ENCODE data around the gene SUPT5H.

Gene SUPT5H

GRCh38 chr19:39406656-39407409 is 38.5 kb upstream of the SUPT5H start, which contains the start of gene ZFP36:
TSS of gene ZFP36 (plus strand) at chr19:39406847. CDS start at chr19:39406905, 58 bp downstream.
- Mint-ChIP-seq H3K36me3 (ENCODE audit: low read depth) (peaks cover 26% of the 10 kb centered on the region), H3K9me3 (no peaks in the 10 kb centered on the region), H3K27ac (peak within 1 kb of the TSS; percentile 99), H3K4me3 (peak within 1 kb of the TSS; percentile 96), H3K4me1 (ENCODE audit: low read depth) (peaks cover 64% of the 10 kb centered on the region), H3K27me3 (no peaks in the 10 kb centered on the region)
- peak; percentile 92 for DNase-seq

DNA sequence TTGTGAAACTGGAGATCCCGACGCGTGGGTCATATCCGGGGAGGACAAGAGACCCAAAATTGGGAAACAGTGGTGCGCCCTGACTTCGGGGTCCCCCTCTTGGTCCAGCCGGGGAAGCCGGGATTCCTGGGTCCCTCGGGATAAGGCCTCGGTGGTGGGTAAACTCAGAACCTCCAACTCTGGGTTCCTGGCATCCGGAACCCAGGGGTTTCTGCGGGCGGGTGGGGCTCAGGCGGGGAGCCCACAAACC is 38.0 kb upstream of the SUPT5H start:
- Mint-ChIP-seq H3K4me3 (peak overlapping the region; percentile 96), H3K27ac (peak overlapping the region; percentile 96), H3K4me1 (ENCODE audit: low read depth) (peaks cover 62% of the 10 kb centered on the region), H3K27me3 (no peaks in the 10 kb centered on the region), H3K36me3 (ENCODE audit: low read depth) (peaks cover 26% of the 10 kb centered on the region), H3K9me3 (no peaks in the 10 kb centered on the region)
- no peak for DNase-seq

DNA sequence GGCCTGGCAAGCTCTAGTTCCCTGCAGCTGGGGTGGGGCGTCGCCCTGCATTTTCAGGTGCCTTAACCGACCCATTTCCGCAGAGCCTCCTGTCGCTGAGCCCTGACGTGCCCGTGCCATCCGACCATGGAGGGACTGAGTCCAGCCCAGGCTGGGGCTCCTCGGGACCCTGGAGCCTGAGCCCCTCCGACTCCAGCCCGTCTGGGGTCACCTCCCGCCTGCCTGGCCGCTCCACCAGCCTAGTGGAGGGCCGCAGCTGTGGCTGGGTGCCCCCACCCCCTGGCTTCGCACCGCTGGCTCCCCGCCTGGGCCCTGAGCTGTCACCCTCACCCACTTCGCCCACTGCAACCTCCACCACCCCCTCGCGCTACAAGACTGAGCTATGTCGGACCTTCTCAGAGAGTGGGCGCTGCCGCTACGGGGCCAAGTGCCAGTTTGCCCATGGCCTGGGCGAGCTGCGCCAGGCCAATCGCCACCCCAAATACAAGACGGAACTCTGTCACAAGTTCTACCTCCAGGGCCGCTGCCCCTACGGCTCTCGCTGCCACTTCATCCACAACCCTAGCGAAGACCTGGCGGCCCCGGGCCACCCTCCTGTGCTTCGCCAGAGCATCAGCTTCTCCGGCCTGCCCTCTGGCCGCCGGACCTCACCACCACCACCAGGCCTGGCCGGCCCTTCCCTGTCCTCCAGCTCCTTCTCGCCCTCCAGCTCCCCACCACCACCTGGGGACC is 37.6 kb upstream of the SUPT5H start:
- peak; percentile 68 for DNase-seq
- Mint-ChIP-seq H3K9me3 (no peaks in the 10 kb centered on the region), H3K36me3 (ENCODE audit: low read depth) (peaks cover 27% of the 10 kb centered on the region), H3K4me3 (peak overlapping the region; percentile 96), H3K27ac (peak overlapping the region; percentile 96), H3K27me3 (no peaks in the 10 kb centered on the region), H3K4me1 (ENCODE audit: low read depth) (peaks cover 59% of the 10 kb centered on the region)

GRCh38 chr19:39408392-39409207 is 36.8 kb upstream of the SUPT5H start:
- H3K4me1 Mint-ChIP-seq (ENCODE audit: low read depth), result peaks cover 55% of the 10 kb centered on the region
- H3K9me3 Mint-ChIP-seq, result no peaks in the 10 kb centered on the region
- peak overlapping the region; percentile 96 for H3K27ac Mint-ChIP-seq
- H3K4me3 Mint-ChIP-seq, result peak overlapping the region; percentile 96
- H3K36me3 Mint-ChIP-seq (ENCODE audit: low read depth), result peaks cover 30% of the 10 kb centered on the region
- no peaks in the 10 kb centered on the region for H3K27me3 Mint-ChIP-seq
- DNase-seq, result peak; percentile 54

DNA sequence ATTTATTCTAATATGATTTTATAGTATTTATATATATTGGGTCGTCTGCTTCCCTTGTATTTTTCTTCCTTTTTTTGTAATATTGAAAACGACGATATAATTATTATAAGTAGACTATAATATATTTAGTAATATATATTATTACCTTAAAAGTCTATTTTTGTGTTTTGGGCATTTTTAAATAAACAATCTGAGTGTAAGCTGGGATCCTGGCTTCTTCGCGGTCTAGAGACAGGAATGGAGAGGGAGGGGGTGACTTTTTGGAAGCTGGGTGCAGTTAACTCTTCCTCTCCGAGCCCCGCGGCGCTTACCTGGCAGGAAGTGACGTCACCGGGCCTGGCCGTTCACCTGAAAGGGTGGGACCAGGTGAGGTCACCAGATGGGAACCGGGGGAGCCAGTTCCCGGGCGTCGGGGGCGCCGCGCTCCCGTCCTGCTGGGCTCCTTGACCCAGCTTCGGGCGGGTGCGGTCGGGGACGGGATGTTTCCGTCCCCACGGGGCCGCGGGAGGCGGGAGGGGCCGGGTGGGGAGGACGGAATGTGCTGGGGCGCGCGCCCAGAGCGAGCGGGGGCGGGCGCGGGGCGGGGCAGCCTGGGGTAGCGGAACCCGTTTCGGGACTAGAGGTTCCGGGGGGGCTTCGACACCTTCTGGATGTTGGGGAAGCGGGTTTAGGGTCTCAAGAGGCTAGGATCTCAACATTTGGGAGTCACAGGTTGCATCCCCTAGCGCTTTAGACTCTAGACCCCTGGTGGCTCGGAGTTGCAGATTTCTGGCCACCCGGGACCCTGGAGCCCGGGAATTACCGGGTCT is 36.0 kb upstream of the SUPT5H start:
- Mint-ChIP-seq H3K36me3 (ENCODE audit: low read depth) (peaks cover 34% of the 10 kb centered on the region), H3K9me3 (no peaks in the 10 kb centered on the region), H3K4me3 (peak overlapping the region; percentile 96), H3K27ac (peak overlapping the region; percentile 97), H3K4me1 (ENCODE audit: low read depth) (peaks cover 57% of the 10 kb centered on the region), H3K27me3 (no peaks in the 10 kb centered on the region)
- peak; percentile 83 for DNase-seq

DNA sequence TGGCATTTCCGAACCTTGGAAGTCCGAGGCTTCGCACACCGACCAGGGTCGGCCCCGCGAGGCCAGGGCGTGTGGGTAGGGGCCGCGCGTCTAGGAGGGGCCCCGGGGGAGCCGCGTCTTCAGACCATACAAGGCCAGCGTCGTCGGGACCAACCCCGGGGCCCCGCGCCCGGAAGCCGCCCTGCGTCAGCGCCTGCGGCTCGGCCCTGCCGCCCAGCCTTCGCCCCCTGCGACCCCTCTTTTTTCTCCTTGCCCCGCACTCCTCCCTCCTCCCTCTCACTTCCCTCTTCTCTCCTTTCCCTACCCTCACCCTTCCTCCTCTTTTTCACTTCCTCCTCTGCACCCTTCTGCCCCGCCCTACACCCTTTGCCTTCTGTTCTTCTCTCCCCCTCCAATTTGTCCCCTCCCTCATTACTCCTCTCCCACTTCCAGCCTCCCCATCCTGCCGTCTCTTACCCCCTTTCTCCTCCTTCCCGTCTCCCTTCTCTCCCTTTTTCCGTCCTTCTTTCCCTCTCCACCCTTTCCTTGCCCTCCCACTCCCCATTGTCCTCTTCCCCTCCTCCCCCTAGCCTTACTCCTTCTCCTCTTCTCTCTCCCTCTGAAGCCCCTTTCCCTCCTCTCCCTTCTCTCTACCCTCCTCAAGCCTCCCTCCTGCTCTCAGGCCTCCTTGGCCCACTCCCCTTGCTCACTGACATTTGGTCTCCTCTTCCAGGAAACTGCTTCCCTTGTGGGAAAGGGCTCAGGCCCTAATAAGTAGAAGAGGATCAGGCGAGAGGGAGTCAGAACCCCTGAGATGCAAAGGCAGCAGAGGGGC is 35.2 kb upstream of the SUPT5H start:
- H3K27ac Mint-ChIP-seq, result peak overlapping the region; percentile 97
- peaks cover 40% of the 10 kb centered on the region for H3K36me3 Mint-ChIP-seq (ENCODE audit: low read depth)
- no peaks in the 10 kb centered on the region for H3K27me3 Mint-ChIP-seq
- peak; percentile 75 for DNase-seq
- peaks cover 51% of the 10 kb centered on the region for H3K4me1 Mint-ChIP-seq (ENCODE audit: low read depth)
- no peaks in the 10 kb centered on the region for H3K9me3 Mint-ChIP-seq
- H3K4me3 Mint-ChIP-seq, result peak overlapping the region; percentile 85

DNA sequence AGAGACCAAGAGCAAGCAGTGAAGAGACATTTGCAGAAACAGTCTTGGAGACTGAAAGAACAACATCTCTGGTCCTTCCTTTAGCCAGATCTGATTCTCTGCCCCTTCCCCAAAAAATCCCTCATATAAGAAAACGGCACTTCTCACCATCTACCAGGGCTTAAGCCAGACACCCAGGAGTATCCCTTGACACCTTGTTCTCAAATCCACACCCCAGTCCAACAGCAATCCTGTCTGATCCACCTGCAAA is 34.6 kb upstream of the SUPT5H start:
- H3K4me3 Mint-ChIP-seq, result peak overlapping the region; percentile 85
- peak overlapping the region; percentile 97 for H3K27ac Mint-ChIP-seq
- H3K4me1 Mint-ChIP-seq (ENCODE audit: low read depth), result peaks cover 46% of the 10 kb centered on the region
- no peaks in the 10 kb centered on the region for H3K27me3 Mint-ChIP-seq
- H3K36me3 Mint-ChIP-seq (ENCODE audit: low read depth), result peaks cover 46% of the 10 kb centered on the region
- DNase-seq, result no peak
- no peaks in the 10 kb centered on the region for H3K9me3 Mint-ChIP-seq

- H3K9me3 Mint-ChIP-seq, result no peaks in the 10 kb centered on the region
- H3K4me3 Mint-ChIP-seq, result peak overlapping the region; percentile 85
- H3K4me1 Mint-ChIP-seq (ENCODE audit: low read depth), result peaks cover 41% of the 10 kb centered on the region
- DNase-seq, result peak; percentile 46
- peak overlapping the region; percentile 97 for H3K27ac Mint-ChIP-seq
- no peaks in the 10 kb centered on the region for H3K27me3 Mint-ChIP-seq
- H3K36me3 Mint-ChIP-seq (ENCODE audit: low read depth), result peaks cover 48% of the 10 kb centered on the region
Measured at GRCh38 chr19:39411081-39411831, 34.1 kb upstream of the SUPT5H start.

DNA sequence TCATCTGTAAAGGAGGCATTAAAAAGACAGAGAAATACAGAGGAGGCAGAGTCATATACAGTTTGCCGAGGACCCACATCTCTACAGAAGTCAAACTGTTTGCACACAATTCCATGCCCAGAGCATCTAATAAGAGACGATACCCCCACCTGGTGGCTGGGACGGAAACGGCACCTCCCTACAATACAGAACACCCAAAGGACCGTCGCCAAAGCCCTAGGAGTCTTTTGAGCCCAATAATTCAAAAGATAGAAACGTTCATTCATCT is 33.6 kb upstream of the SUPT5H start:
- peak overlapping the region; percentile 97 for H3K27ac Mint-ChIP-seq
- H3K27me3 Mint-ChIP-seq, result no peaks in the 10 kb centered on the region
- H3K9me3 Mint-ChIP-seq, result no peaks in the 10 kb centered on the region
- peaks cover 40% of the 10 kb centered on the region for H3K4me1 Mint-ChIP-seq (ENCODE audit: low read depth)
- H3K4me3 Mint-ChIP-seq, result peak overlapping the region; percentile 85
- DNase-seq, result peak; percentile 89
- peaks cover 47% of the 10 kb centered on the region for H3K36me3 Mint-ChIP-seq (ENCODE audit: low read depth)

GRCh38 chr19:39412100-39412866 is 33.1 kb upstream of the SUPT5H start, which contains the start of gene PLEKHG2:
TSS of gene PLEKHG2 (plus strand) at chr19:39412669. CDS start at chr19:39414087, 1,418 bp downstream.
- Mint-ChIP-seq H3K27me3 (no peaks in the 10 kb centered on the region), H3K4me1 (ENCODE audit: low read depth) (peaks cover 40% of the 10 kb centered on the region), H3K36me3 (ENCODE audit: low read depth) (peaks cover 42% of the 10 kb centered on the region), H3K27ac (peak within 1 kb of the TSS; percentile 97), H3K9me3 (no peaks in the 10 kb centered on the region), H3K4me3 (peak within 1 kb of the TSS; percentile 85)
- peak; percentile 99 for DNase-seq

GRCh38 chr19:39412867-39413271 is 32.5 kb upstream of the SUPT5H start:
- no peak for DNase-seq
- Mint-ChIP-seq H3K4me3 (peak overlapping the region; percentile 85), H3K9me3 (no peaks in the 10 kb centered on the region), H3K36me3 (ENCODE audit: low read depth) (peaks cover 40% of the 10 kb centered on the region), H3K27ac (peak overlapping the region; percentile 97), H3K4me1 (ENCODE audit: low read depth) (peaks cover 40% of the 10 kb centered on the region), H3K27me3 (no peaks in the 10 kb centered on the region)

DNA sequence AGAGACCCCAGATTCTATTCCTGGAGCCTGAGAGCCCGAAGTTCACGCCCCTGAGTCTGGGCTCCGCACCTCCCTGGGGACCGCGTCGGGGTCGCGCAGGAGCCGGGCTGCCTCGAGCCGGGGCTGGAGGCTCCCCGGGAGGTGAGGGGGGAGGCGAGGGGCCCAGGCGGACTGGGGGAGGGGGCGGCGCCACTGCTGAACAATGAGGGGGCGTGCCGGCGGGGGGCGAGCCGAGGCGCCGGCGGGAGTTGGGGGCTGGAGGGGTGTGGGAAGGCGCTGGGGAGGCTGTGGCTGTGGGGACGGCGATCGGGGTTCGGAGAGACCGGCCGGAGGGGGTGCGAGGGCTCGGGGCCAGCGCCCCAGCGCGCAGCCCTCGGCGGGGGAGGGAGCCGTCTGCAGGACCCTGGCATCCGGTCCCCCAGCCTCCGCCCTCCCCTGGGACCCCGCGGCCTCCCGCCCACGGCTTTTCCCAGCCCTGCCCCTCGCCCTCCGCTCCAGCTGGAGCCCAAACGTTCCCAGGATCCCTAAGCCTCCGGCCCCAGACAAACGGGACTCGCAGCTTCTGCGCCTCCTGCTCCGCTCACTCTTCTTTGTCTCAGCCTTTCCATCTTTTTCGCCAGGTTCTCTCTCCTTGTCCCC is 32.0 kb upstream of the SUPT5H start:
- H3K27ac Mint-ChIP-seq, result peak overlapping the region; percentile 97
- H3K27me3 Mint-ChIP-seq, result no peaks in the 10 kb centered on the region
- peaks cover 40% of the 10 kb centered on the region for H3K36me3 Mint-ChIP-seq (ENCODE audit: low read depth)
- H3K4me1 Mint-ChIP-seq (ENCODE audit: low read depth), result peaks cover 40% of the 10 kb centered on the region
- peak overlapping the region; percentile 85 for H3K4me3 Mint-ChIP-seq
- peak; percentile 62 for DNase-seq
- H3K9me3 Mint-ChIP-seq, result no peaks in the 10 kb centered on the region

All from activated T-cell treated with anti-CD3 and anti-CD28 coated beads, Interleukin-2, amount 50 U/mL, for 24 hours (primary cell).